HEK293 (cell line): ENCODE measurements around the gene B4GALNT2.

ENCODE experiments used
- CTCF ChIA-PET: fragments of 350-600 bp; formaldehyde crosslinking; extraction: SDS; loops from one replicate; lab custom pipeline; 2021; ENCODE audit warnings: antibody characterized with exemption; lab: Yijun Ruan, JAX
- POLR2A ChIA-PET: fragments of 300-600 bp; formaldehyde crosslinking; extraction: SDS; loops from one replicate; lab custom pipeline; 2020; ENCODE audit warnings: antibody characterized with exemption, inconsistent platforms; lab: Yijun Ruan, JAX
- H3K27ac ChIP-seq: fragments of 200-500 bp; sonication (Bioruptor generic); 2 replicates; pipeline ENCODE4 v1.5.1; 2014; ENCODE audit warnings: low read depth, low read length, control low read depth, inconsistent platforms; ENCODE audit errors: extremely low read depth
- H3K36me3 ChIP-seq, 2 experiments: fragments of 200-500 bp in 1 of 2; sonication (Bioruptor generic) in 1 of 2; 1 replicate in 1 of 2; 2 replicates in 1 of 2; pipeline ENCODE4 v1.5.1; 2014 to 2017; ENCODE audit warnings: inconsistent platforms in 2 of 2, low read length in 2 of 2; ENCODE audit not compliant: control insufficient read depth in 2 of 2, insufficient read depth in 1 of 2
- H3K4me1 ChIP-seq: fragments of 200-500 bp; sonication (Bioruptor generic); 2 replicates; pipeline ENCODE4 v1.5.1; 2014; ENCODE audit warnings: mild to moderate bottlenecking, low read length, inconsistent platforms; ENCODE audit not compliant: control insufficient read depth, insufficient read depth
- H3K4me3 ChIP-seq: 2 replicates; pipeline ENCODE4 v1.5.1; 2011; ENCODE audit warnings: low read depth, mild to moderate bottlenecking, control low read depth, low read length, moderate library complexity
- H3K9me3 ChIP-seq: fragments of 200-500 bp; sonication (Bioruptor generic); 2 replicates; pipeline ENCODE4 v1.5.1; 2014; ENCODE audit warnings: low read depth, low read length, inconsistent platforms; ENCODE audit not compliant: control insufficient read depth, insufficient read depth
- BCL11B ChIP-seq: fragments of 450-650 bp; formaldehyde crosslinking; IDR thresholded peaks from 2 replicates; pipeline ENCODE4 v1.5.1; 2016; ENCODE audit warnings: low read depth, missing biosample characterization, missing genetic modification characterization
- HOXA7 ChIP-seq: sonication (generic); formaldehyde crosslinking; IDR thresholded peaks from 2 replicates; pipeline ENCODE4 v1.8.1; 2022; ENCODE audit warnings: missing genetic modification reagents, borderline replicate concordance
- HOXD13 ChIP-seq: sonication (generic); formaldehyde crosslinking; IDR thresholded peaks from 2 replicates; pipeline ENCODE4 v1.8.0; 2022; ENCODE audit warnings: missing genetic modification reagents, borderline replicate concordance
- MZF1 ChIP-seq: fragments of 450-650 bp; formaldehyde crosslinking; IDR thresholded peaks from 2 replicates; pipeline ENCODE4 v1.5.1; 2017; ENCODE audit warnings: missing biosample characterization, missing genetic modification characterization, borderline replicate concordance
- OVOL3 ChIP-seq: fragments of 450-650 bp; formaldehyde crosslinking; IDR thresholded peaks from 2 replicates; pipeline ENCODE4 v1.5.1; 2016; ENCODE audit warnings: missing biosample characterization, missing genetic modification characterization
- PRDM1 ChIP-seq: fragments of 450-650 bp; formaldehyde crosslinking; IDR thresholded peaks from 2 replicates; pipeline ENCODE4; 2016; ENCODE audit warnings: missing biosample characterization, missing genetic modification characterization
- SP2 ChIP-seq: fragments of 450-650 bp; formaldehyde crosslinking; IDR thresholded peaks from 2 replicates; pipeline ENCODE4 v1.5.1; 2016; ENCODE audit warnings: missing biosample characterization, missing genetic modification characterization
- TRIM28 ChIP-seq: IDR thresholded peaks from 2 replicates; pipeline ENCODE4 v1.6.1; 2011; ENCODE audit warnings: low read length, control low read depth, borderline replicate concordance
- YY2 ChIP-seq: fragments of 450-650 bp; formaldehyde crosslinking; IDR thresholded peaks from 2 replicates; pipeline ENCODE4 v1.5.1; 2016; ENCODE audit warnings: missing biosample characterization, missing genetic modification characterization
- ZBTB17 ChIP-seq: fragments of 450-650 bp; formaldehyde crosslinking; IDR thresholded peaks from 2 replicates; pipeline ENCODE4 v1.5.1; 2016; ENCODE audit warnings: missing biosample characterization, missing genetic modification characterization
- ZBTB20 ChIP-seq: fragments of 450-650 bp; formaldehyde crosslinking; IDR thresholded peaks from 2 replicates; pipeline ENCODE4 v1.5.1; 2016; ENCODE audit warnings: missing biosample characterization, missing genetic modification characterization
- ZEB2 ChIP-seq: fragments of 450-650 bp; formaldehyde crosslinking; IDR thresholded peaks from 2 replicates; pipeline ENCODE4 v1.5.1; 2016; ENCODE audit warnings: missing biosample characterization, missing genetic modification characterization
- ZNF112 ChIP-seq: fragments of 450-650 bp; formaldehyde crosslinking; IDR thresholded peaks from 2 replicates; pipeline ENCODE4 v1.5.0; 2017; ENCODE audit warnings: missing biosample characterization, missing genetic modification characterization
- ZNF155 ChIP-seq: fragments of 450-650 bp; formaldehyde crosslinking; IDR thresholded peaks from 2 replicates; pipeline ENCODE4 v1.5.1; 2016; ENCODE audit warnings: missing biosample characterization, missing genetic modification characterization
- ZNF214 ChIP-seq: fragments of 450-650 bp; formaldehyde crosslinking; IDR thresholded peaks from 2 replicates; pipeline ENCODE4 v1.5.1; 2017; ENCODE audit warnings: missing biosample characterization, mild to moderate bottlenecking, missing genetic modification characterization, borderline replicate concordance
- ZNF248 ChIP-seq: fragments of 450-650 bp; formaldehyde crosslinking; IDR thresholded peaks from 2 replicates; pipeline ENCODE4 v1.5.1; 2017; ENCODE audit warnings: missing biosample characterization, missing genetic modification characterization
- ZNF266 ChIP-seq: fragments of 450-650 bp; formaldehyde crosslinking; IDR thresholded peaks from 2 replicates; pipeline ENCODE4 v1.5.1; 2016; ENCODE audit warnings: missing biosample characterization, missing genetic modification characterization, low read depth
- ZNF302 ChIP-seq: fragments of 450-650 bp; formaldehyde crosslinking; IDR thresholded peaks from 2 replicates; pipeline ENCODE4 v1.5.1; 2016; ENCODE audit warnings: missing biosample characterization, missing genetic modification characterization, low read depth
- ZNF510 ChIP-seq: fragments of 450-650 bp; formaldehyde crosslinking; IDR thresholded peaks from 2 replicates; pipeline ENCODE4 v1.5.1; 2018; ENCODE audit warnings: mild to moderate bottlenecking, missing genetic modification characterization, missing biosample characterization; ENCODE audit not compliant: insufficient replicate concordance
- ZNF558 ChIP-seq: fragments of 450-650 bp; formaldehyde crosslinking; IDR thresholded peaks from 2 replicates; pipeline ENCODE4 v1.5.1; 2016; ENCODE audit warnings: missing biosample characterization, missing genetic modification characterization
- ZNF571 ChIP-seq: fragments of 450-650 bp; formaldehyde crosslinking; IDR thresholded peaks from 2 replicates; pipeline ENCODE4 v1.5.0; 2017; ENCODE audit warnings: missing biosample characterization, missing genetic modification characterization
- ZNF623 ChIP-seq: fragments of 450-650 bp; formaldehyde crosslinking; IDR thresholded peaks from 2 replicates; pipeline ENCODE4 v1.5.1; 2016; ENCODE audit warnings: missing biosample characterization, missing genetic modification characterization
- ZNF664 ChIP-seq: fragments of 450-650 bp; formaldehyde crosslinking; IDR thresholded peaks from 2 replicates; pipeline ENCODE4 v1.5.1; 2016; ENCODE audit warnings: missing biosample characterization, missing genetic modification characterization
- ZNF768 ChIP-seq: fragments of 450-650 bp; formaldehyde crosslinking; IDR thresholded peaks from 2 replicates; pipeline ENCODE4 v1.5.1; 2018; ENCODE audit warnings: missing biosample characterization, mild to moderate bottlenecking, missing genetic modification characterization
- ZNF830 ChIP-seq: fragments of 450-650 bp; IDR thresholded peaks from 2 replicates; pipeline ENCODE4 v1.5.0; 2018; ENCODE audit warnings: missing biosample characterization, missing genetic modification characterization, low read depth, mild to moderate bottlenecking, moderate library complexity
- TF ChIP-seq, protein P1 (sequence below): fragments of 450-650 bp; formaldehyde crosslinking; IDR thresholded peaks from 2 replicates; pipeline ENCODE4 v1.5.1; 2016; ENCODE audit warnings: missing biosample characterization, missing genetic modification characterization
- TF ChIP-seq, protein P2 (sequence below): fragments of 450-650 bp; formaldehyde crosslinking; IDR thresholded peaks from 2 replicates; pipeline ENCODE4 v1.5.1; 2016; ENCODE audit warnings: missing biosample characterization, missing genetic modification characterization
- TF ChIP-seq, protein P3 (sequence below): fragments of 450-650 bp; formaldehyde crosslinking; IDR thresholded peaks from 2 replicates; pipeline ENCODE4 v1.5.1; 2016; ENCODE audit warnings: missing biosample characterization, missing genetic modification characterization, low read depth
- TF ChIP-seq, protein P4 (sequence below): fragments of 450-650 bp; formaldehyde crosslinking; IDR thresholded peaks from 2 replicates; pipeline ENCODE4 v1.5.1; 2016; ENCODE audit warnings: missing biosample characterization, missing genetic modification characterization

B4GALNT2 gene

DNA sequence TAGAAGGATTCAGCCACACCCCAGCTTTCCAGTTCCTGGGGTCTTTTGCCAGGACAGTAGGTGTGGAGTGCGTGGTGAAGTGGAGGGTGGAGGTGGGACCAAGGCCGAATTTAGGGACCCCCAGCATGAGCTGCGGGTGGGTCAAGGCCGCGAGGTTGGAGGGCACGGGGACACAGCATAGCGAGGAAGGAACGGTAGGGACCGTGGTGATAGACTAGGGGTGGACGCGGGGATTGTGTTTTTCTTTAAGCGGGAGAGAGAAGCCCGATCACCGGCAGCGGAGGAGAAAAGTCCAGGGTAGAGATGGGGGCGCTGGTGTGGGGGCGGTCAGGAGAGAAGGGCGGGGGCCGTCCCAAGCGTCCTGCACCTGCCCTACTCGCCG is 261 bp upstream of the B4GALNT2 start:
- no peaks in the 10 kb centered on the region for H3K36me3 ChIP-seq
- H3K9me3 ChIP-seq: peaks cover 3% of the 10 kb centered on the region; the same call in 1 of the 2 replicates
- no peak overlapping the region for H3K27ac ChIP-seq
- ChIA-PET CTCF (interaction anchor here (0.6 kb wide), 1 partner anchor 19 kb away, joined by 3 read pairs; no protein-coding TSS in a partner anchor), POLR2A (no interaction called here)
- peak overlapping the region; percentile 38 for H3K4me3 ChIP-seq
- no peaks in the 10 kb centered on the region for H3K4me1 ChIP-seq
- TF ChIP-seq, protein P1, sequence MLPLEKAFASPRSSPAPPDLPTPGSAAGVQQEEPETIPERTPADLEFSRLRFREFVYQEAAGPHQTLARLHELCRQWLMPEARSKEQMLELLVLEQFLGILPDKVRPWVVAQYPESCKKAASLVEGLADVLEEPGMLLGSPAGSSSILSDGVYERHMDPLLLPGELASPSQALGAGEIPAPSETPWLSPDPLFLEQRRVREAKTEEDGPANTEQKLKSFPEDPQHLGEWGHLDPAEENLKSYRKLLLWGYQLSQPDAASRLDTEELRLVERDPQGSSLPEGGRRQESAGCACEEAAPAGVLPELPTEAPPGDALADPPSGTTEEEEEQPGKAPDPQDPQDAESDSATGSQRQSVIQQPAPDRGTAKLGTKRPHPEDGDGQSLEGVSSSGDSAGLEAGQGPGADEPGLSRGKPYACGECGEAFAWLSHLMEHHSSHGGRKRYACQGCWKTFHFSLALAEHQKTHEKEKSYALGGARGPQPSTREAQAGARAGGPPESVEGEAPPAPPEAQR (tag by site-specific recombination): no peak
- TF ChIP-seq ZNF768 (tag by site-specific recombination): no peak
- no peak for TF ChIP-seq MZF1 (tag by site-specific recombination)
- no peak for TF ChIP-seq ZNF571 (tag by site-specific recombination)
- TF ChIP-seq, protein P2, sequence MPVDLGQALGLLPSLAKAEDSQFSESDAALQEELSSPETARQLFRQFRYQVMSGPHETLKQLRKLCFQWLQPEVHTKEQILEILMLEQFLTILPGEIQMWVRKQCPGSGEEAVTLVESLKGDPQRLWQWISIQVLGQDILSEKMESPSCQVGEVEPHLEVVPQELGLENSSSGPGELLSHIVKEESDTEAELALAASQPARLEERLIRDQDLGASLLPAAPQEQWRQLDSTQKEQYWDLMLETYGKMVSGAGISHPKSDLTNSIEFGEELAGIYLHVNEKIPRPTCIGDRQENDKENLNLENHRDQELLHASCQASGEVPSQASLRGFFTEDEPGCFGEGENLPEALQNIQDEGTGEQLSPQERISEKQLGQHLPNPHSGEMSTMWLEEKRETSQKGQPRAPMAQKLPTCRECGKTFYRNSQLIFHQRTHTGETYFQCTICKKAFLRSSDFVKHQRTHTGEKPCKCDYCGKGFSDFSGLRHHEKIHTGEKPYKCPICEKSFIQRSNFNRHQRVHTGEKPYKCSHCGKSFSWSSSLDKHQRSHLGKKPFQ (tag by site-specific recombination): no peak
- TF ChIP-seq ZNF623 (tag by site-specific recombination): no peak
- no peak for TF ChIP-seq SP2
- no peak for TF ChIP-seq ZEB2 (tag by site-specific recombination)

DNA sequence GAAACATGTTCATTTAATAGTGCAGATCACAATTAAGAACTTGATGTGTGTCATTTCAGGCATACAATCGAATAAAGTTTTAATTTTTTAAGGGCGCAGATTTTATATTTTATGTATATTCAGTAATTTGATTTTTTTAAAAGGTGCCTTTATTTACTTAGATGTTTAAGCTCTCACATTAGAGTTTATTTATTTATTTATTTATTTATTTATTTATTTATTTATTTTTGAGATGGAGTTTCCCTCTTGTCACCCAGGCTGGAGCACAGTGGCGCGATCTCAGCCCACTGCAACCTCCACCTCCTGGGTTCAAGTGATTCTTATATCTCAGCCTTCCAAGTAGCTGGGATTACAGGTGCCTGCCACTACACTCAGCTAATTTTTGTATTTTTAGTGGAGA is 3.8 kb downstream of the B4GALNT2 start:
- ChIA-PET POLR2A (no interaction called here), CTCF (interaction anchor here (0.7 to 1.0 kb wide), 2 partner anchors 12 to 92 kb away, joined by 3 to 6 read pairs; no protein-coding TSS in a partner anchor)
- TF ChIP-seq ZNF830 (tag by site-specific recombination) (no peak), ZNF558 (tag by site-specific recombination) (peak; percentile 85), TRIM28 (no peak), ZNF112 (tag by site-specific recombination) (no peak), ZNF664 (tag by site-specific recombination) (peak; percentile 84; the same call in 1 of the 2 replicates), PRDM1 (tag by site-specific recombination) (no peak), HOXD13 (CRISPR knock-in tag) (no peak), HOXA7 (CRISPR knock-in tag) (no peak), ZNF214 (tag by site-specific recombination) (no peak; the same call in 1 of the 2 replicates), ZNF248 (no peak), ZNF302 (tag by site-specific recombination) (no peak), OVOL3 (no peak), YY2 (tag by site-specific recombination) (no peak), ZBTB17 (tag by site-specific recombination) (no peak), ZNF155 (tag by site-specific recombination) (no peak), ZBTB20 (tag by site-specific recombination) (no peak), BCL11B (0 out of 2 replicates have a peak, but pooled peaks have one; percentile 25), ZNF266 (peak; percentile 92), ZNF510 (tag by site-specific recombination) (peak; percentile 77)
- TF ChIP-seq, protein P3, sequence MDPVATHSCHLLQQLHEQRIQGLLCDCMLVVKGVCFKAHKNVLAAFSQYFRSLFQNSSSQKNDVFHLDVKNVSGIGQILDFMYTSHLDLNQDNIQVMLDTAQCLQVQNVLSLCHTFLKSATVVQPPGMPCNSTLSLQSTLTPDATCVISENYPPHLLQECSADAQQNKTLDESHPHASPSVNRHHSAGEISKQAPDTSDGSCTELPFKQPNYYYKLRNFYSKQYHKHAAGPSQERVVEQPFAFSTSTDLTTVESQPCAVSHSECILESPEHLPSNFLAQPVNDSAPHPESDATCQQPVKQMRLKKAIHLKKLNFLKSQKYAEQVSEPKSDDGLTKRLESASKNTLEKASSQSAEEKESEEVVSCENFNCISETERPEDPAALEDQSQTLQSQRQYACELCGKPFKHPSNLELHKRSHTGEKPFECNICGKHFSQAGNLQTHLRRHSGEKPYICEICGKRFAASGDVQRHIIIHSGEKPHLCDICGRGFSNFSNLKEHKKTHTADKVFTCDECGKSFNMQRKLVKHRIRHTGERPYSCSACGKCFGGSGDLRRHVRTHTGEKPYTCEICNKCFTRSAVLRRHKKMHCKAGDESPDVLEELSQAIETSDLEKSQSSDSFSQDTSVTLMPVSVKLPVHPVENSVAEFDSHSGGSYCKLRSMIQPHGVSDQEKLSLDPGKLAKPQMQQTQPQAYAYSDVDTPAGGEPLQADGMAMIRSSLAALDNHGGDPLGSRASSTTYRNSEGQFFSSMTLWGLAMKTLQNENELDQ (tag by site-specific recombination): no peak
- TF ChIP-seq, protein P4, sequence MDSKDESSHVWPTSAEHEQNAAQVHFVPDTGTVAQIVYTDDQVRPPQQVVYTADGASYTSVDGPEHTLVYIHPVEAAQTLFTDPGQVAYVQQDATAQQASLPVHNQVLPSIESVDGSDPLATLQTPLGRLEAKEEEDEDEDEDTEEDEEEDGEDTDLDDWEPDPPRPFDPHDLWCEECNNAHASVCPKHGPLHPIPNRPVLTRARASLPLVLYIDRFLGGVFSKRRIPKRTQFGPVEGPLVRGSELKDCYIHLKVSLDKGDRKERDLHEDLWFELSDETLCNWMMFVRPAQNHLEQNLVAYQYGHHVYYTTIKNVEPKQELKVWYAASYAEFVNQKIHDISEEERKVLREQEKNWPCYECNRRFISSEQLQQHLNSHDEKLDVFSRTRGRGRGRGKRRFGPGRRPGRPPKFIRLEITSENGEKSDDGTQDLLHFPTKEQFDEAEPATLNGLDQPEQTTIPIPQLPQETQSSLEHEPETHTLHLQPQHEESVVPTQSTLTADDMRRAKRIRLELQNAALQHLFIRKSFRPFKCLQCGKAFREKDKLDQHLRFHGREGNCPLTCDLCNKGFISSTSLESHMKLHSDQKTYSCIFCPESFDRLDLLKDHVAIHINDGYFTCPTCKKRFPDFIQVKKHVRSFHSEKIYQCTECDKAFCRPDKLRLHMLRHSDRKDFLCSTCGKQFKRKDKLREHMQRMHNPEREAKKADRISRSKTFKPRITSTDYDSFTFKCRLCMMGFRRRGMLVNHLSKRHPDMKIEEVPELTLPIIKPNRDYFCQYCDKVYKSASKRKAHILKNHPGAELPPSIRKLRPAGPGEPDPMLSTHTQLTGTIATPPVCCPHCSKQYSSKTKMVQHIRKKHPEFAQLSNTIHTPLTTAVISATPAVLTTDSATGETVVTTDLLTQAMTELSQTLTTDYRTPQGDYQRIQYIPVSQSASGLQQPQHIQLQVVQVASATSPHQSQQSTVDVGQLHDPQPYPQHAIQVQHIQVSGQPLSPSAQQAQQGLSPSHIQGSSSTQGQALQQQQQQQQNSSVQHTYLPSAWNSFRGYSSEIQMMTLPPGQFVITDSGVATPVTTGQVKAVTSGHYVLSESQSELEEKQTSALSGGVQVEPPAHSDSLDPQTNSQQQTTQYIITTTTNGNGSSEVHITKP (tag by site-specific recombination): no peak

More for the DNA sequence above, 3.8 kb downstream of the B4GALNT2 start:
- Histone ChIP-seq H3K27ac (no peak overlapping the region), H3K36me3 (no peaks in the 10 kb centered on the region), H3K4me1 (no peaks in the 10 kb centered on the region), H3K4me3 (no peak overlapping the region), H3K9me3 (no peaks in the 10 kb centered on the region)
